AG10803 (cell line): Measurements from ENCODE around the gene MINK1.
"Not testable (repeated sequence)": the region's sequence is repeated elsewhere in the genome, so short reads cannot be mapped to it uniquely, and the experiment has no call there.

ENCODE experiments used
- DNase-seq: peaks from one replicate; pipeline ENCODE4 v3.0.0; 2010; ENCODE audit warnings: low read depth
- H3K4me3 ChIP-seq: 2 replicates; pipeline ENCODE4 v1.5.1; 2011; ENCODE audit warnings: mild to moderate bottlenecking, low read length, control low read depth
- TF ChIP-seq, protein P1 (sequence below): conservative IDR thresholded peaks from 2 replicates; pipeline ENCODE4 v1.5.1; 2011; ENCODE audit warnings: mild to moderate bottlenecking, low read length, control low read depth, inconsistent platforms

MINK1 gene

GRCh38 chr17:4900231-4901107 lies 67.3 kb downstream of the MINK1 start:
- H3K4me3 ChIP-seq: peak overlapping the region; percentile 69
- TF ChIP-seq, protein P1, sequence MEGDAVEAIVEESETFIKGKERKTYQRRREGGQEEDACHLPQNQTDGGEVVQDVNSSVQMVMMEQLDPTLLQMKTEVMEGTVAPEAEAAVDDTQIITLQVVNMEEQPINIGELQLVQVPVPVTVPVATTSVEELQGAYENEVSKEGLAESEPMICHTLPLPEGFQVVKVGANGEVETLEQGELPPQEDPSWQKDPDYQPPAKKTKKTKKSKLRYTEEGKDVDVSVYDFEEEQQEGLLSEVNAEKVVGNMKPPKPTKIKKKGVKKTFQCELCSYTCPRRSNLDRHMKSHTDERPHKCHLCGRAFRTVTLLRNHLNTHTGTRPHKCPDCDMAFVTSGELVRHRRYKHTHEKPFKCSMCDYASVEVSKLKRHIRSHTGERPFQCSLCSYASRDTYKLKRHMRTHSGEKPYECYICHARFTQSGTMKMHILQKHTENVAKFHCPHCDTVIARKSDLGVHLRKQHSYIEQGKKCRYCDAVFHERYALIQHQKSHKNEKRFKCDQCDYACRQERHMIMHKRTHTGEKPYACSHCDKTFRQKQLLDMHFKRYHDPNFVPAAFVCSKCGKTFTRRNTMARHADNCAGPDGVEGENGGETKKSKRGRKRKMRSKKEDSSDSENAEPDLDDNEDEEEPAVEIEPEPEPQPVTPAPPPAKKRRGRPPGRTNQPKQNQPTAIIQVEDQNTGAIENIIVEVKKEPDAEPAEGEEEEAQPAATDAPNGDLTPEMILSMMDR: no peak
- DNase-seq: no peak

DNA sequence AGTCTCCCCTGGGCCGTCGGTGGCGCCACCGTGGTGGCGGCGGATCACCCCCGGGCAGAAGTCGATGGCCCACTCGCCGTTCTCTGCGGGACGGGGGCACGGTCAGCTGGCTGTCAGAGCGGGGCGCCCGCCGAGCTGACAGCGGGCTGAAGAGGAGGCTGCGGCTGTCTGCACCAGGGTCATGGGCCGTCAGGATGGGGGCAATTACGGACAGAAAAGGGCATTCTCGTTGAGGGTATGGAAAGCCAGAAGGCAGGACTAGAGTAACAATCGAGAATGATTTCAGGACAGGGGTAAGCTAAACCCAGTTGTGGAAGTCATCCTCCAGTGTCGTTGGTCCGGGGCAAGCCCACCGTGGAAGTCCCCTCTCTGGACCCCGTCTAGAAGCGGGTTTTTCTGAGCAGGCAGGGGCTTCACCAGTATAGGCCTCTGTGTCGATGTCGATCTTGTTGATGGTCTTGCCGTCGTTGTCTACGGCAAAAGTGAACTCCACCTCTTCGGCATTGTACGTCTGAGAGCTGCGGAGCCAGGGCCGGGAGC lies 68.0 kb downstream of the MINK1 start:
- no peak overlapping the region for H3K4me3 ChIP-seq
- no peak for DNase-seq
- TF ChIP-seq, protein P1: no peak

DNA sequence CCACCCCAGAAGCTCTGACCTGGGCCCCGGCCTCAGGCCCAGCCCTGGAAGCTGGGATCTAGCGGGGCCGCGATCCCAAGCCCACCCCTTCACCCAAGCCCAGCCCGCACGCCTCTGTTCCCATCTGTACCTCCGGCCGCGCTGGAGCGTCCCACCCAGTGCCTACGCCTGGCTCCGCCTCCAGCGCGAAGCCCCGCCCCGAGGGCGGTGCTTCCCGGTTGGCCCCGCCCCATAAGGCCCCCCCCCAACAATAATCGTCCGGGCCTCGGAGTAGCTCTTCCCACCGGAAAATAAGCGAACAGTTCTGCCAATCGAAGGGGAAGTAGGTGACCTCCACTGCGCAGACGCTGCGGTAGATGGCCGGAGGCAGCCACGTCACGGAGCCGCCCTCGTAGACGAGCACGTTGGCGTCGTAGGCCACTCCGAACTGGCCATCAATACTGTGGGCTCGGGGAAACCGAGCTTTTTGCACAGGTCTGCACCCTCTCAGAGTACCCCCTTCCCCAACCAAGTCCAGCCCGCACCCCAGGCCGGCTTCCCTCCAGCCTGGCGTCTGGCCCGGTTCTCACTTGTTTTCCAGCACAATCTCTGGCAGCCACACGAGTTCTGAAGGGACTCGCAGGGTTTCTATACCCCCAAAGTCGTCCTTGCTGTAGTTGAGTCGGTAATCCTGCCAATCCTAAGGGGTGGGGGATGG lies 68.7 kb downstream of the MINK1 start:
- no peak overlapping the region for H3K4me3 ChIP-seq
- DNase-seq: no peak
- TF ChIP-seq, protein P1: no peak

DNA sequence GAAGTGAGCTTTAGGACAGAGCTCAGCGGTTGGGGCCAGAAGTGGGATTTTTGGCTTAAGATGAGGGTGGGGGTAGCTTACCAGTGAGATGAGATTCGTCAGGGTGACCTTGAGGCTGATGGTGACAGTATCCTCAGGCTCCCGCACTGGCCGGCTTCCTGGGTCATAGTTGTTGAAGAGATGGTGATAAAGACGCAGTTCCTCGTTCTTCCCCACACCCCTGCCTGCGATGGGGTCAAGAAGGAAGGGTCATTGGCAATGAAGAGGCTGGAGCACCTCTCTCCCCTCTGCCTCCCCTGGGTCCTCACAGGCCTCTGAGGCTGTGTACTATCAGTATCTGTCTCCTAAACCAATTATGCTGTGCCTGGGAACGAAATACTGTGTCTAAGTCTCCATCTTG lies 69.4 kb downstream of the MINK1 start:
- DNase-seq: no peak
- TF ChIP-seq, protein P1: no peak
- no peak overlapping the region for H3K4me3 ChIP-seq

GRCh38 chr17:4903051-4903818 lies 70.1 kb downstream of the MINK1 start, which contains the start of gene CHRNE:
CHRNE (minus strand) TSS chr17:4903098; CDS start chr17:4903063, 35 bp downstream.
- no peak within 1 kb of the TSS for H3K4me3 ChIP-seq
- TF ChIP-seq, protein P1: peak; percentile 81
- peak; percentile 68 for DNase-seq

DNA sequence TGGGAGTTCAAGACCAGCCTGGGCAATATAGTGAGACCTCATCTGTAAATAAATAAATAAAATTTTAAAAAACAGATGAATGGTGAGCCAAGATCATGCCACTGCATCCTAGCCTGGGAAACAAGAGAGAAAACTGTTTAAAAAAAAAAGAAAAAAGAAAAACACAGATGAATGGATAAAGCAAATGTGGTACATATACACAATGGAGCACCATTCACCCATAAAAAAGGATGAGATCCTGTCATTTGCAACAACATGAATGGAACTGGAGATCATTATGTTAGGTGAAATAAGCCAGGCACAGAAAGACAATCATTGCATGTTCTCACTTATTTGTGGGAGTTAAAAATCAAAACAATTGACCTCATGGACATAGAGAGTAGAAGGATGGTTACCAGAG lies 73.5 kb downstream of the MINK1 start:
- not testable (repeated sequence) for H3K4me3 ChIP-seq

DNA sequence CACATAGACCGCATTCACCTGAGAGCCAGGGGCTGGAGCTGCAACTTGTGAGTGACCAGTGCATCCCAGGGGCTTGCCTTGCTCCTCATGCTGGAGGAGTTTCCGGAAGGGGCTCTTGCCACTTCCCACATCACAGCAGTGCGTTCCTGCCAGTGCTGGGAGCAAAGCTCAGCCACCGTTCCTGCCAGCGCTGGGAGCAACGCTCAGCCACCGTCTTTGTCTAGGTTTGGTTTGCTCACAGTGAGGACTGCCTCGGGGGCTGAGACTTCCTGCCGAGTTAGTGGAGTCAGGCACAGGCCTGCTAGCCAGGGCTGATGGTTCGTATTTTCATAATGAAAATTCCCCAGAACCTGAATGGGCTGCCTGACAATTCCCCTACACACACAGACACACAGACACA lies 75.2 kb downstream of the MINK1 start:
- DNase-seq: peak; percentile 22
- TF ChIP-seq, protein P1: no peak
- no peak overlapping the region for H3K4me3 ChIP-seq

More for the DNA sequence above, 73.5 kb downstream of the MINK1 start:
- DNase-seq: not testable (repeated sequence)
